GM23248 (cell line): ENCODE data around the gene MOB3B. TPM values are rescaled to one million over a fixed set of nuclear protein-coding genes. Genes with fewer than 3 reads are reported as not detected.

Source experiments
- DNase-seq: peaks from one replicate; pipeline ENCODE4 v3.0.0-alpha.2; 2015
- H2AFZ ChIP-seq: fragments of 200-600 bp; sonication (generic); 2 replicates; pipeline ENCODE4 v1.6.1; 2016; ENCODE audit warnings: antibody characterized with exemption
- H3F3A ChIP-seq: fragments of 200-600 bp; sonication (generic); 2 replicates; pipeline ENCODE4 v1.6.1; 2016; ENCODE audit warnings: mild to moderate bottlenecking, antibody characterized with exemption, mixed run types; ENCODE audit not compliant: insufficient read depth
- H3K27ac ChIP-seq: fragments of 200-600 bp; sonication (generic); 2 replicates; pipeline ENCODE4 v1.5.1; 2016; ENCODE audit warnings: mild to moderate bottlenecking
- H3K27me3 ChIP-seq: fragments of 200-600 bp; sonication (generic); replicated peaks from 2 replicates; pipeline ENCODE4 v1.6.1; 2016; ENCODE audit warnings: mild to moderate bottlenecking; ENCODE audit not compliant: insufficient read depth
- H3K36me3 ChIP-seq: fragments of 200-600 bp; sonication (generic); 2 replicates; pipeline ENCODE4 v1.6.1; 2016; ENCODE audit warnings: low read depth, mild to moderate bottlenecking
- H3K4me1 ChIP-seq: fragments of 200-600 bp; sonication (generic); 2 replicates; pipeline ENCODE4 v1.6.1; 2016; ENCODE audit warnings: mild to moderate bottlenecking; ENCODE audit not compliant: insufficient read depth
- H3K4me2 ChIP-seq: fragments of 200-600 bp; sonication (generic); one replicate; pipeline ENCODE4 v1.6.1; 2016; ENCODE audit warnings: mild to moderate bottlenecking; ENCODE audit not compliant: unreplicated experiment
- H3K4me3 ChIP-seq: fragments of 200-600 bp; sonication (generic); 2 replicates; pipeline ENCODE4 v1.5.1; 2016; ENCODE audit warnings: mild to moderate bottlenecking
- H3K79me2 ChIP-seq: fragments of 200-600 bp; sonication (generic); 2 replicates; pipeline ENCODE4 v1.6.1; 2016; ENCODE audit warnings: mild to moderate bottlenecking; ENCODE audit not compliant: insufficient read depth
- H3K9ac ChIP-seq: fragments of 200-600 bp; sonication (generic); 2 replicates; pipeline ENCODE4 v1.6.1; 2016; ENCODE audit warnings: mild to moderate bottlenecking
- H3K9me2 ChIP-seq: fragments of 200-600 bp; sonication (generic); 2 replicates; pipeline ENCODE4 v1.6.1; 2016; ENCODE audit warnings: mixed run types, mild to moderate bottlenecking, moderate library complexity; ENCODE audit not compliant: insufficient read depth
- H3K9me3 ChIP-seq: fragments of 200-600 bp; sonication (generic); one replicate; pipeline ENCODE4 v1.6.1; 2017; ENCODE audit warnings: low read depth
- H4K20me1 ChIP-seq: fragments of 200-600 bp; sonication (generic); 2 replicates; pipeline ENCODE4 v1.6.0; 2016; ENCODE audit not compliant: insufficient read depth
- EZH2 ChIP-seq: fragments of 200-600 bp; sonication (generic); IDR thresholded peaks from 2 replicates; pipeline ENCODE4 v1.6.1; 2018; ENCODE audit warnings: antibody characterized with exemption, mild to moderate bottlenecking; ENCODE audit not compliant: insufficient read depth, poor library complexity, severe bottlenecking
- EZH2phosphoT487 ChIP-seq: fragments of 200-600 bp; sonication (generic); IDR thresholded peaks from 2 replicates; pipeline ENCODE4 v1.6.1; 2018; ENCODE audit warnings: antibody characterized with exemption, moderate library complexity, mild to moderate bottlenecking, low read depth; ENCODE audit not compliant: insufficient read depth
- WGBS, 2 experiments: methylation state at CpG; one replicate each; pipeline ENCODE4 v1.1.6; 2015 to 2017; ENCODE audit warnings: low lambda C conversion rate in 2 of 2, low coverage in 1 of 2; ENCODE audit errors: missing lambda C conversion rate in 2 of 2; 5-methylcytosine and 5-hydroxymethylcytosine counted together
- in situ Hi-C: fragments of 300-500 bp; cut with MboI; formaldehyde crosslinking; loops from 2 replicates; pipeline ENCODE4 v1.15.0; 2020
- polyA plus RNA-seq: library from polyadenylated mRNA; unstranded; fragments of >200 nt; fragmentation: Nextera tagmentation; extraction: Ambion mirVana; gene quantifications from 2 replicates; pipeline ENCODE4 v1.2.1, GENCODE V29; 2016
- total RNA-seq: library from RNA; depleted of rRNA; stranded (reverse); fragments of >200 nt; shearing (Covaris generic); gene quantifications from 2 replicates; pipeline ENCODE4 v1.2.3, GENCODE V29; 2014

Gene MOB3B
- total and polyA plus RNA-seq, 2 experiments from 2014 or later = 0.06 TPM; not detected in 1

- 13 to 14% methylated on average over 7 of the region's 7 CpGs for WGBS, 2 experiments
Measured at GRCh38 chr9:27473111-27473529, 56.5 kb downstream of the MOB3B start.

GRCh38 chr9:27472195-27472594 lies 57.4 kb downstream of the MOB3B start:
- 0 out of 2 replicates have a peak, but pooled peaks cover 7% of the 10 kb centered on the region for H3K4me1 ChIP-seq
- no peak overlapping the region for H3K9ac ChIP-seq
- no peaks in the 10 kb centered on the region for H4K20me1 ChIP-seq
- no peaks in the 10 kb centered on the region for H3K9me2 ChIP-seq
- no peaks in the 10 kb centered on the region for H3F3A ChIP-seq
- TF ChIP-seq EZH2phosphoT487 (no peak), EZH2 (no peak)
- no peak overlapping the region for H3K27ac ChIP-seq
- no peaks in the 10 kb centered on the region for H3K36me3 ChIP-seq
- no peak overlapping the region; the same call in 1 of the 2 replicates for H2AFZ ChIP-seq
- H3K27me3 ChIP-seq = no peaks in the 10 kb centered on the region; the same call in none of the 2 replicates
- H3K9me3 ChIP-seq = no peaks in the 10 kb centered on the region
- no peak overlapping the region for H3K4me2 ChIP-seq
- WGBS, 2 experiments = 6 to 10% methylated on average over 5 of the region's 5 CpGs
- no peaks in the 10 kb centered on the region for H3K79me2 ChIP-seq
- peak; percentile 12 for DNase-seq
- in situ Hi-C loops = loop anchor here (10.0 kb wide), 1 partner anchor 63 kb away; no protein-coding TSS in a partner anchor
- H3K4me3 ChIP-seq = no peak overlapping the region

More at GRCh38 chr9:27473111-27473529, 56.5 kb downstream of the MOB3B start:
- in situ Hi-C loops = loop anchor here (10.0 kb wide), 1 partner anchor 62 kb away; no protein-coding TSS in a partner anchor
- no peaks in the 10 kb centered on the region for H3K9me3 ChIP-seq
- no peak overlapping the region for H3K4me3 ChIP-seq
- H3K4me1 ChIP-seq = 0 out of 2 replicates have a peak, but pooled peaks cover 7% of the 10 kb centered on the region
- no peak overlapping the region for H3K27ac ChIP-seq
- TF ChIP-seq EZH2phosphoT487 (no peak), EZH2 (no peak)
- no peaks in the 10 kb centered on the region for H3K9me2 ChIP-seq
- H3K9ac ChIP-seq = no peak overlapping the region
- DNase-seq = peak; percentile 41
- no peaks in the 10 kb centered on the region for H3K36me3 ChIP-seq
- H3K79me2 ChIP-seq = no peaks in the 10 kb centered on the region
- no peaks in the 10 kb centered on the region; the same call in none of the 2 replicates for H3K27me3 ChIP-seq
- H3F3A ChIP-seq = no peaks in the 10 kb centered on the region
- H2AFZ ChIP-seq = no peak overlapping the region
- H4K20me1 ChIP-seq = no peaks in the 10 kb centered on the region
- H3K4me2 ChIP-seq = no peak overlapping the region

GRCh38 chr9:27471789-27472188 lies 57.8 kb downstream of the MOB3B start:
- 18 to 24% methylated on average over 3 of the region's 3 CpGs for WGBS, 2 experiments
- peak; percentile 26 for DNase-seq
- in situ Hi-C loops = loop anchor here (10.0 kb wide), 1 partner anchor 63 kb away; no protein-coding TSS in a partner anchor
- no peak overlapping the region for H2AFZ ChIP-seq
- H3K9me2 ChIP-seq = no peaks in the 10 kb centered on the region
- H3K4me3 ChIP-seq = no peak overlapping the region
- H3K9me3 ChIP-seq = no peaks in the 10 kb centered on the region
- no peak for TF ChIP-seq EZH2phosphoT487
- TF ChIP-seq EZH2 = no peak
- 0 out of 2 replicates have a peak, but pooled peaks cover 7% of the 10 kb centered on the region for H3K4me1 ChIP-seq
- no peaks in the 10 kb centered on the region for H3F3A ChIP-seq
- no peak overlapping the region for H3K9ac ChIP-seq
- no peaks in the 10 kb centered on the region; the same call in none of the 2 replicates for H3K27me3 ChIP-seq
- no peaks in the 10 kb centered on the region for H4K20me1 ChIP-seq
- H3K36me3 ChIP-seq = no peaks in the 10 kb centered on the region
- H3K79me2 ChIP-seq = no peaks in the 10 kb centered on the region
- H3K27ac ChIP-seq = no peak overlapping the region
- no peak overlapping the region for H3K4me2 ChIP-seq

GRCh38 chr9:27471366-27471765 lies 58.2 kb downstream of the MOB3B start:
- in situ Hi-C loops = loop anchor here (10.0 kb wide), 1 partner anchor 63 kb away; no protein-coding TSS in a partner anchor
- Histone ChIP-seq H2AFZ (no peak overlapping the region), H3F3A (no peaks in the 10 kb centered on the region), H3K4me2 (no peak overlapping the region), H3K27me3 (no peaks in the 10 kb centered on the region; the same call in none of the 2 replicates), H3K79me2 (no peaks in the 10 kb centered on the region), H3K9me3 (no peaks in the 10 kb centered on the region), H3K36me3 (no peaks in the 10 kb centered on the region), H3K9ac (no peak overlapping the region), H4K20me1 (no peaks in the 10 kb centered on the region), H3K9me2 (no peaks in the 10 kb centered on the region), H3K4me1 (0 out of 2 replicates have a peak, but pooled peaks cover 7% of the 10 kb centered on the region), H3K4me3 (no peak overlapping the region), H3K27ac (no peak overlapping the region)
- no peak for TF ChIP-seq EZH2
- no peak for TF ChIP-seq EZH2phosphoT487
- DNase-seq = no peak
- 74 to 81% methylated on average over 5 of the region's 5 CpGs for WGBS, 2 experiments
